RPMI7951 (cell line): ENCODE results near the gene HOXB1. TPM values are rescaled to one million over a fixed set of nuclear protein-coding genes. Genes with fewer than 3 reads are reported as not detected.
"Not testable (repeated sequence)": the region's sequence is repeated elsewhere in the genome, so short reads cannot be mapped to it uniquely, and the experiment has no call there.

Experiments used
- DNase-seq: peaks from one replicate; pipeline ENCODE4 v3.0.0-alpha.2; 2012; ENCODE audit warnings: low read depth
- total RNA-seq: library from RNA; depleted of rRNA; stranded (reverse); fragments of >200 nt; shearing (Covaris generic); gene quantifications from 2 replicates; pipeline ENCODE4 v1.2.3, GENCODE V29; 2014

HOXB1 gene
- total RNA-seq, 1 experiment from 2014 or later = not detected

DNA sequence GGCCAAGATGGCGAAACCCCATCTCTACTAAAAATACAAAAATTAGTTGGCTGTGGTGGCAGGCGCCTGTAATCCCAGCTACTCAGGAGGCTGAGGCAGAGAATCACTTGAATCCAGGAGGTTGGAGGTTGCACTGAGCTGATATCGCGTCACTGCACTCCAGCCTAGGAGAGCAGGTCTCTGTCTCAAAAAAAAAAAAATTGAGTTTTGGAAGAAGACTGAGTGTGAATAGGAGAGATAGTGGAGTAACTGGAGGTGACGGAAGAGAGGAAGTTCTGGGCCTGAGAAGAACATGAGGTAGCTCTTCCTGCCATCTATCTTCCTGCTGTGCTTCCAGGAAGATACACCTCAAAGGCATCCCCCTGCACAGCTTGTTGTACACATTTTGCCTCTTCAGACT, 11.4 kb downstream of the HOXB1 start:
- DNase-seq = no peak

DNA sequence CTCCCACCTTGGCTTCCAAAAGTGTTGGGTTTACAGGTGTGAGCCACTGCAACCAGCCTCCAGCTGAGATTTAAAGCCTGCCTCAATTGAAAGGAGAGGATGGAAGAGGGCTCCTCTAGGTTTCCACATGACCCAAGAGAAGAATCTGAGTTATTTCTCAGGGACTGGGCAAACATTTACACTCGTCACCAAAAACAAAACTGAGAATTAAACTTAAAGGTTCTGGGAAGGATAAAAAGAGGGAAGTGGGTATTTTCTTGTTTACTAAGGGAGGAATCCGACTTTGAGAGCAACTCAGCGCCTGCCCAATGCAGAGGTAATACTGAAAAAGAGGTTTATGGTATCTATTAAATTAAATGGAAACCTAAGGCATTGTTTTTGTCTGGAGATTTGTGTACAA, 13.3 kb downstream of the HOXB1 start:
- DNase-seq = no peak

DNA sequence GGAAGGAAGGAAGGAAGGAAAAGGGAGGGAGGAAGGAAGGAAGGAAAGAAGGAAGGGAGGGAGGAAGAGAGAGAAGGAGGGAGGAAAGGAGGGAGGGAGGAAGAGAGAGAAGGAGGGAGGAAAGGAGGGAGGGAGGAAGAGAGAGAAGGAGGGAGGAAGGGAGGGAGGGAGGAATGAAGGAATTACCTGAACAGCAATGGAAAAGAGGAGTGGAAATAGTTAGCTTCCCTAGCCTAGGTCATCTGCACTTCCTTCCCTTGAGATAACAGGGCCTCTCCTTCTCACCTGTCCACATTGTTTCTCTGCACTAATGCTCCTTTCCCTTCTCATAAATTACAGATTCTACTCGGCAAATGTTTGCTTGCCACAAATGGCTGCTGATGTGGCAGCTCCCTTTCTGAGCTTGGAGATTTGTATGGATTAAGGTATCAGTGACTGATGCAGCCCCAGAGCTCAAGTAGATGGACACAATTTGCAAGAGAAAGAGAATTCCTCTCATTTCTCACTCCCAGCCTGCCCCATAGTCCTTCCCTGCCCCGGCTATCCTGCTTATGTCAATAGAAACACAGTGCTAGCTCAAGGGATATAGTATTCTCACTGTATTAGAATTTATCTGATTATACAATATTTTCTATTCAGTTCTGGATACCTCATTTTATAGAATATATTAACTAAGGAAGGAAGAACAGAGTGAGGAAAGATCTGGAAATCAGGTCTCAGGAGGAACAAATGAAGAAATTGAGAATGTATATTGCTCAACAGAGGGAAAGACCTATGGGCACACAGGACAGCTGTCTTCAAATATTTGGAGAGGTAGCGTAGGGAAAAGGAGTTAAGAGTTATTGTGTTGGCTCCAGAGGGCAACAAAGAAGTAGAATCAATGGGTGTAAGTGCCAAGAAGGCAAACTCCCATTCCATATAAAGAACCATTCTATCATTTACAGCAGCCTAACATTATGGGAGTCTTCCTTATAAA, 14.6 kb downstream of the HOXB1 start:
- DNase-seq = no peak

DNA sequence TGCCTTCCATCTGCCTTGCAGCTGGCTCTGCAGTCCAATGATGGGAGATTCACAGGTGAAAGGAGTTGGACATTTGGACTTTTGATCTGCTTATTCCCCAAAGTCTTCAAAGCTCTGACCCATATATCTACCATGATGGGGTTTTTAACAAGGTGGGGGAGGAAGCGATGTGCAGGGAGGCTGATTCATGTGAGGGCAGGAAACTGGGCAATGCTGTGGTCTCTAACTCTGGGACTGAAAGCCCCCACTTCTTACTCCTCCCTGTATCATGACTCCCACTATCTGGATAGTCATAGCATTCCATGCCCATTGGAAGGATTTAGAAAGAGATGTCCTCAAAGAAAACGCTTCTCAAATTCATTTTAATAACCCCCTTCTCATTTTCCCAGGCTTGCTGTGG, 16.3 kb downstream of the HOXB1 start:
- DNase-seq = no peak

DNA sequence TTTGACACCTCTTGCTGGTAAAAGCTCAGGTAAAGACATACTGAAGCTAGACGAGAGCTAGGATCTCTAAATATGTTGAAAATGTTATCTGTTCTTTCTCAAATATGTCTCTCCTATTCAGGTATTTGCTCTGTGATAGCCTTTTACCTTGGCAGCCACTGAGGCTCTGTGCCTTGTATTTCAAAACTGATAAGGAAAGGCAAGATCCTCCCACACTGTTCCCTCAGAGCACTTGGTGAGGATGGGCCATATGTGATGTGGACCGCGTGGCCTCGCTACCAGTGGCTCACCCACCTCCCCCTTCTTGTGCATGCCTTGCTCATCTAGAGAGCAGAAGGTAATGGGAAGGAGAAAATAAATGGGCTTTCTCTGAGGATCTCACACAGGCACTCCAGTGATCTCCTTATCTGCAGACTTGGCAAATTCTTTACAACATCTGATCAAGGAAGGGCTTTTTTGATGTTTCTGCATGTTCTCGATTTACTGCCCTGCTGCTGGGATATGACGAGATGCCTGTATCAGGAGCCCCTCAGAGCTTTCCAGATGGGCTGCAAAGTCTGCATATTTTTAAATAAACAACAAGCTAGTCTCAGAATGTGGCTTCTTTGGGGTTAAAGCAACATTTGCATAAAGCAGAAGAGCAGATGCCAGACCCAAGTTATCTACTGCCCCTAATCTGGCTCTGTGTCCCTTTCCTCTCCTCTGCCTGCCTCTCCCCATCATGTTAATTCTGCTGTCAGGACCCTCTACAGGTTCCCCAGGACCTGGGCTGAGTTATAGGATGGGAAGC, 16.9 kb downstream of the HOXB1 start:
- DNase-seq = no peak

DNA sequence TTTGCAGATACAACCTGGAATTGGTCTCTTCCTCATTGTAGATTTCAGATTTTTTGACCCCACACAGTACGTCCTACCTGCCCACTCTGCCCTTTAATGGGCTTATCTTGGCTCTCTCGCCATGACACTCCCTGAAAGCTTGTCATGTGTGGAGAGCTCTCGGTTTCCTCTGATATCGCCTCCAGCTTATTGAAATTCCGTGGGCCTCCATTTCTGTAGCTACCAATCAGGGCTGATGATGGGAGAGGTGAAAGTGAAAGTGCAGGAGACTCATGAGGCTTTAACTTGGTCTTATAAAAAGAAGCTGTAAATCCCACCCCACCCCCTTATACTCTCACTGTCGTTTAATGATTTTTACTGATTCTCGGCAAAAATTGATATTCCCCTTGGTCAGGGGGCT, 17.7 kb downstream of the HOXB1 start:
- DNase-seq = peak; percentile 64

DNA sequence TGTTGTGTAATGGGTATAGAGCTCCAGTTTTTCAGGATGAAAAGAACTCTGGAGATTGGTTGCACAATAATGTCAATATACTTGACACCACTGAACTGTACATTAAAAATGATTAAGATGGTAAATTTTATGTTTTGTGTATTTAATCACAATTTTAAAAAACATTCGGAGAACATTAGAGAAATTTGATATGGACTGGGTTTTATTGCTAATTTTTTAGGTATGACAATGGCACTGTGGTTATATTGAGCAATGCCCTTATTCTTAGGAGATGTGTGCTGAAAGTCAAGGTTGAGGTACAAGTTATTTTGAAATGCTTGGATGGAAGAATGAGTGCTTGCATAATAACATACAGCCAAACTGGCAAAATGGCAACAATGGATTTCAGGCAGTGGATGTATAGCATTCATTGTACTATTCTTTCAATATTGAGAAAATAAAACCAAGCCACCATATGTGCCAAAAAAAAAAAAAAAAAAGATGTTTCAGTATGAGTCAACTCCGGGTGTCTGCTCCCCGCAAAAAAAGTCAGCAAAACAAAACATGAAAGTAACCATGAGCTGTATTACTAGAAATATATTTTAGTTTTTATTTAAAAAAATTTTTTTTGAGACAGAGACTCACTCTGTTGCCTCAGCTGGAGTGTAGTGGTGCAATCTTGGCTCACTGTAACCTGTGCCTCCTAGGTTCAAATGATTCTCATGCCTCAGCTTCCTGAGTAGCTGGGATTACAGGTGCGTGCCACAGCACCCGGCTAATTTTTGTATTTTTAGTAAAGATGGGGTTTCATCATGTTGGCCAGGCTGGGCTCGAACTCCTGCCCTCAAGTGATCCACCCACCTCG, 19.8 kb downstream of the HOXB1 start:
- DNase-seq = peak; percentile 32

DNA sequence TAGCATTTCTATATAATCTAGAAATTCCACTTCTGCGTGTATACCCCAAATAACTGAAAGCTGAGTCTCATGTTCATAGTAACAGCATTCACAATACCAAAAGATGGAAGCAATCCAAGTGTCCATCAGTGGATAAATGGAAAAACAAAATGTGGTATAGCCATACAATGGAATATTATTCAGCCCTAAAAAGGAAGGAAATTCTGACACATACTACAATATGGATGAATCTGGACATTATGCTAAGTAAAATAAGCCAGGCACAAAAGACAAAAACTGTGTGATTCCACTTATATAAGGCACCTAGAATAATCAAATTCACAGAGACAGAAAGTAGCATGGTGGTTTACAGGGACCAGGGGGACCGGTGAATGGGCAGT, 20.4 kb downstream of the HOXB1 start:
- no peak for DNase-seq

DNA sequence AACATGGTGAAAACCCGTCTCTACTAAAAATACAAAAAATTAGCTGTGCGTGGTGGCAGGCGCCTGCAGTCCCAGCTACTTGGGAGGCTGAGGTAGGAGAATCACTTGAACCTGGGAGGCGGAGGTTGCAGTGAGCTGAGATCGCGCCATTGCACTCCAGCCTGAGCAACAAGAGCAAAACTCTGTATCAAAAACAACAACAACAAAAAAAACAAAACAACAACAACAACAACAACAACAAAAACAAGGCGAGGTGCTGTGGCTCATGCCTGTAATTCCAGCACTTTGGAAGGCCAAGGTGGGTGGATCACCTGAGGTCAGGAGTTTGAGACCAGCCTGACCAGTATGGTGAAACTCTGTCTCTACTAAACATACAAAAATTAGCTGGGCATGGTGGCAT, 21.1 kb downstream of the HOXB1 start:
- DNase-seq = not testable (repeated sequence)

DNA sequence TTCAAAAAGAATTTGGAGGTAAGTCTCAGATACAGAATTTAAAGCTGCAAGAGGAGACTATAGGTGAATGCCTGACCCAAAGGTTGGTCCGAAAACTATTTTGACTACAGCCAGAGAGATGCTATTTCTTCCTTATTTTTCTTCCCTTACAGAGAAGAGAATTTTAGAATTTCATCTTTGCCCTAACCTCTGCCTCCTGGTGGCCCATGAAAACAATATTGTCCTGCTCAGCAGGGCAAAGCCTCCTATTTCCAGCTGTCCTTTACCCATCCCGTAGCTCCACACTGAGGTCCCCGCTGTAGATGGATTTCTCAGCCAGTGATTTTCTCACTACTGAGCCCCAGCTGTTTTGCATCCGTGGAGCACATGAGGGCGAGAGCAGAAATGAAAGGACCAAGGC, 24.6 kb downstream of the HOXB1 start:
- no peak for DNase-seq

DNA sequence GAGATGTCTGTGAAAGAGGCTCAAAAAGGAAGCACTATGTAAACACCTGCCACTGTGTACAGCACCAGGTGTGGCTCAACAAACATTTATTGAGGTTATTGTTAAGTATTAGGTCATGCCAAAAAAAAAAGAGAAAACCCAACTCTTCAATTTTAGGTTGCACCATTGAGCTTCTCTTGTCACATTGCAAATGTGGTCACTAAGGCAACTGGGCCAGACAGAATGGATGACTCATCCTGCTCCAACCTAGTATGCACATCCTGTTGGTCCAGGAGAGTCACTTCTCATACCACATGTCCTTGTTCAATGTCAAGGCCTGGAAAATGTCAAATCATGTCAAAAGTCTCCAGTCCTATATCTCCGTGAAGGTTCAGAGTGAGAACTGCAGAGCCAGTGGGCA, 25.0 kb downstream of the HOXB1 start:
- peak; percentile 91 for DNase-seq

DNA sequence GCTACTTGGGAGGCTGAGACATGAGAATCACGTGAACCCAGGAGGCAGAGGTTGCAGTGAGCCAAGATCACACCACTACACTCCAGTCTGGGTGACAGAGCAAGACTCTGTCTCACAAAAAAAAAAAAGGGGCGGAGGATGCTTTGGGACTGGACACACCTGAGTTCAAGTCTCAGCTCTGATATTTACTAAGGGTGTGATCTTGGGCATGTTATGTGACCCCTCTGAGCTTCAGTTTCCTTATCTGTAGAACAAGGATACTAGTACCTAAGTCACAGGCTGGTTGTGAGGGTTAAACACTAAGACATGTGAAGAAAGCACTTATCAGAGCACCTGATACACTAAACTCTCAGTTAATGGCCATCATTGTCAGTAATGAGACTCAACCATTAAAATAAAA, 25.9 kb downstream of the HOXB1 start:
- no peak for DNase-seq

DNA sequence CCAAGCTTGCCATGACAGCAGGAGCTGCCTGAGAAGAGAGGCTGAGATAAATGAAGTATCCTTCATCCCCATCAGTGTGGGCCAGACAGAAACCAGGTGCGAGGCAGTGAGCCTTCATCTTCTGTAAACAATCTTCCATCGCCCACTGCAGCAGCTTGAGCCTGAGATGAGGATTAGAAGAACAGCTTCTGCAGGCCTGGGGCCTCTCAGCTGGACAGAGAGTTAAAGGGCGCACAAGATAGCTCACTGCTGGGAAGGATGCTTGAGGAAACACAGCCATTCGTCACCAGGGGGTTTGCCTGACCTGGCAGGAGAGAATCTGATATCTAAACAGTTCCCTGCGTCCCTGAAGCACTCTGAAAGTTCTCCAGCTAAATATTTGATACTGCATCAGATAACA, 27.1 kb downstream of the HOXB1 start:
- no peak for DNase-seq

DNA sequence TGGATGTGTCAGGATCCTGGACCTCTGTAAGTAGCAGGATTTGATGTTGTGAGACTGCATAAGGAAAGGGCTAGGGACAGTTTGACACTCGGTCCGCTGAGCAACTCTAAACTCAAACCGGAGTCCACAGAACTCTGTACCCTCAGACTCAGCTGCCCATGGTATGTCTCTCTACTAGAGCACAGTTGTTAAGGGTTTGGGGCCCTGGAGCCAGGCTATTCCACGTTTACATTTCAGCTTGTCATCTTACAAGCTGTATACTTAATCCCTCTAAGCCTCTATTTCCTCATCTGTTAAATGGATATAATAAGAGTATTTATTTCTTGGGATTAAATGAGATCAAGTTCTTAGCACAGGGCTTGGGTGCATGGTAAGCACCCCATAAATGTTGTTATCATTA, 27.9 kb downstream of the HOXB1 start:
- no peak for DNase-seq

DNA sequence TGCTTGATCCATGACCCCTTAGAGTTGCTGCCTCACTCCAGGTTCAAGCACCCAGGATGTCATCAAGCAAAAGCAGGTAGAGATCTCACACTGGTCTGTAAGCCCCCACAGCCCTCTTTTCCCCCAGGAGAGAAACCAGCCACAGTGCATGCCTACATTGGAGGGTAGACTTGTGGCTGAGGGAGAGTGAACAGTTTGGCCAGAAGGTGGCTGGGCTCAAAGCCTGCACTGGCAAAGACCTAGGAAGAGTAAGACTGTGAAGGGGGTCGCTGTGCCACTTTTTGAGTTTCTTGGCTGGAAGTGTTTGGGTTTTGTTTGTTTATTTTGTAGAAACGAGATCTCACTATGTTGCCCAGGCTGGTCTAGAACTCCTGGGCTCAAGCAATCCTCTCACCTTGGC, 28.5 kb downstream of the HOXB1 start:
- DNase-seq = no peak

DNA sequence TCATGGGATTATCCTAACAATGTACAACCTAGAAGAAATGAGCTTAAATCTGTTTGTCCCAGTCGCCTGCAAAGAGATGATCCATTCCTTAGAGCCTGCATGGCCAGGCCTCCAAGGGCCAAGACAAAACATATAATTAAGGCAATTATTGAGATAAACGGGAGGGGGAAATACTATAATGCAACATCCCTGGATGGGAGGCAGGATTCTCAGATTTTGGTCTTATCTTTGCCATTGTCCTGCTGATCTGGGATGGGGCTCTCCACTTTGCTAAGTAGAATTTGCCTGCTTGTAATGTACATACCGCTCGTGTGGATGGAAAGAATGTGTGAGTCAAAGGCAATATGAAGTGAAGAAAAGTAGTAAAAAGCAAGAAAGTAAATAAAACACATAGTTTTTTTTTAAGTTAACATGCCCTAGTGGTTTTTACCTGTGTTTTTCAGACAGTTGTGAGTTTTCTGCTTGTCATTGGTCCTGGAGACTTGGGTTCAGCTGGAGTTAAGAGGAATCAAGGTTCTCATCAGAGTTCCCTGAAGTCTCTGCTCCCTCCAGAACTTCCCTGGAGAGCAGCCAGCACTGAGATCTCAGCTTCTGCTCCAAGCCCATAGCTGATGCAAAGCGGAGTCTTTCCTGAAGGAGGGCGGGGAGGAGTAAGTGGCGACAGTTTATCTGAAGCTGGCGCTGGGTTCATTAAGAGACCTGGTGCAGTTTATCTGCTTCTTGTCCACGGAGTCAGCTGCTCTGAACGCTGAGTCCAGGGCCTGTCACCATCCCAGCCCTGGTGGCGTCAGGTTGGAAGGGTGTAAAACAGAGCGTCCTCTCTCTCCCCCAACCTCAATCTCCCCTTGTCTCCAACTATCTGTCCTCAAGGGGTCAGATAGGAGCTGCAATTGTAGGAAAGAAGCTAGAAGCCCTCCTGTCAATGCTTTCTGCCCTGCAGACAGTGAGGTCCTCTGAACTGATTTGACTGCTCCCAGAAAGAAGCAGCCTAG, 30.1 kb downstream of the HOXB1 start:
- DNase-seq = no peak

DNA sequence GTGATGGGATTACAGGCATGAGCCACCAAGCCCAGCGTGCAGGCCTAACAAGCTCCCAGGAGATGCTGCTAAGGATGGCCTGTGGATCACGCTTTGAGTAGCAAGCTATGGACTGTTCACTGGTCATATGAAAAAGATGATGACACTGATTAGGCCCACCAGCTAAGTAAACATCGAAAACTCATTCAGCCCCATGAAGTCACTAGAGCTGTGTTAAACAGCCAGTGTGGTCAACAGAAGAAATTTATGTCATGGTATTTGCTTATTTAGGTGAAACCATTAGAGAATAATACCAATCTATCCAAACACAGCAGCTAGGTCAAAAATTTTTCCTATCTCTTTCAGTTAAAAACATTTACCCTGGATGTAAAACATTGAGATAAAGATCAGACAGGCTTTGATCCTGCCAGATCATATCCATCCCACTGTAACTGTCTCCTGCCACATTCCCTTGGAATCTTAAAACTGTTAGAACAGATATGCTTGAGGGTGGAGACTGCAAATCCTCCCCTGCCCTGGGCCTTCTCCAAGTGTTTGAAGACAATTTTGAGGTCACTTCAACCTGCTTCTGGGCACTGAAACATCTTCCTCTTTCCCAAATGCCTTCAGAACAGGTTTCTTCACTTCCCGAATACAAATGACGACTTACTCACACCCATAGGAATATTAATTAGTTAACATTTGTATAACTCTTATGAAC, 30.9 kb downstream of the HOXB1 start:
- no peak for DNase-seq

DNA sequence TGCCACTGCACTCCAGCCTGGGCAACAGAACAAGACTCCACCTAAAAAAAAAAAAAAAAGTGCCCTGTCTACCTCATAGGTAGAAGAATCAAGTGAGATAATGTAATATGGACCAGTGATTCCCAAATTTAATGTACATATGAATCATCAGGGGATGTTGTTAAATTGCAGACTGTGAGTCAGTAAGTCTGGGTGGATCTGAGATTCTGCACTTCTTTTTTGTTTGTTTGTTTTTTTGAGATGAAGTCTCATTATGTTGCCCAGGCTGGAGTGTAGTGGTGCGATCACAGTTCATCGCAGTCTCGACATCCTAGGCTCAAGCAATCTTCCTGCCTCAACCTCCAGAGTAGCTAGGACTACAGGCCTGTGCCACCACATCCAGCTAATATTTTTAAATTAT, 31.6 kb downstream of the HOXB1 start:
- no peak for DNase-seq

DNA sequence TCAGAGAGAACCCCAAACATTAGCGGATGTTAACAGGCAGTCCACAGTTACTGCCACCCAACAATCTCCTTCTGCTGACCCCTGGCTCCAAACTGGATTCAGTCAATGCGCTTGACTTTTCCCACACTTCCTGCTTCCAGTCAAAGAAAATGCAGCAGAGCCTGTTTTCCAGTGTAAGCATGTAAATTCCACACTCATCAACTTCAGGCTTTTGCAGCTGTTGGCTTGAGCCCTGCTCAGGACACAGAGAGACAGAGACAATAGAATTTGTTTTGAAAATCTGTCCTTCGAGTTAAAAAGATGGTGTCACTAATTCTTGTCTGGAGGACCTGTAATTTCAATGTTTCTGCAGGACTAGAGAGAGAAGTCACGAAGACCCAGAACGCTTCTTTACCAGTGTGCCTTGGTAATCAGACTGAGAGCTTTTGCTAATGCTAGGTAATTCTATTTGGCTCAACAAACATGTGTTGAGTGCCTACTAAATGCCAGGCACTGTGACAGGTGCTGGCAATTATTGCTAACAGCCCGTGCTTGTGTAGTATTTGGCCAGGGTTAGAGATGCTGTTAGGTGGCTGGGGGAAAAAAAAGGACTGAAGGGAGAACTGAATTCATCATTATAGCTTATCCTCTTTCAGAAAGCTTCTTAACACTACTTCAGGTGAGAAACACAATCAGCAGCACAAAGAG, 32.5 kb downstream of the HOXB1 start:
- DNase-seq = no peak

DNA sequence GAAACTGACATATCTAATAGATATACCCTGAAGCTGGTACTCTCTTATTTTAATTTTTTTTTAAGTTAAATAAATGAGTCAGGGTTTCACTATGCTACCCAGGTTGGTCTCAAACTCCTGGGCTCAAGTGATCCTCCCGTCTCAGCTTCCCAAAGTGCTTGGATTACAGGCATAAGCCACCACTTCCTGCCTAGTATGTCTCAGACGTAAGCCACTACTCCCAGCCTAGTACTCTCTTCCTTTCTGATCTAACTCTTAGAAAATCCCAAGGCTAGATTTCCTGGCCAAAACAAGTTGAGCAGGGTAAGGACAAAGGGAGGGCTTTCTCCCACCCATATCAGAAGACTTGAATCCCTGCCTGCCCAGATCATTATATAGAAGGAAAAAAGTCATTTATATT, 33.7 kb downstream of the HOXB1 start:
- peak; percentile 54 for DNase-seq
